SK-N-SH treated with all-trans-retinoic acid at 6 μM for 48 hours (cell line): Measurements from ENCODE around the gene SLC25A28.

Source experiments
- ATAC-seq: fragments of 200-7000 bp; cut with Tn5 transposase; 3 replicates; pipeline ENCODE4 v1.9.1; 2020; ENCODE audit warnings: mild to moderate bottlenecking, moderate library complexity
- ARNTL ChIP-seq: fragments of 450-650 bp; formaldehyde crosslinking; IDR thresholded peaks from 2 replicates; pipeline ENCODE4 v1.5.0; 2020; ENCODE audit warnings: low read depth, mild to moderate bottlenecking, moderate library complexity, borderline replicate concordance
- BACH2 ChIP-seq: fragments of 250-450 bp; sonication (Bioruptor Pico); IDR thresholded peaks from 2 replicates; pipeline ENCODE4 v1.9.0; 2021; ENCODE audit warnings: mild to moderate bottlenecking, borderline replicate concordance
- CSDC2 ChIP-seq: fragments of 250-450 bp; sonication (Bioruptor Pico); IDR thresholded peaks from 2 replicates; pipeline ENCODE4 v1.5.0; 2020; ENCODE audit warnings: mild to moderate bottlenecking, moderate library complexity
- ESRRG ChIP-seq: fragments of 250-450 bp; sonication (Bioruptor Pico); IDR thresholded peaks from 2 replicates; pipeline ENCODE4 v1.6.1; 2021; ENCODE audit warnings: mild to moderate bottlenecking
- GLIS3 ChIP-seq: fragments of 250-450 bp; sonication (Bioruptor Pico); IDR thresholded peaks from 2 replicates; pipeline ENCODE4 v1.5.0; 2020; ENCODE audit warnings: mild to moderate bottlenecking, moderate library complexity
- ISL1 ChIP-seq: fragments of 250-450 bp; sonication (Bioruptor Pico); IDR thresholded peaks from 2 replicates; pipeline ENCODE4 v2.1.2; 2022; ENCODE audit warnings: mild to moderate bottlenecking, moderate library complexity
- OSR1 ChIP-seq: fragments of 250-450 bp; sonication (Bioruptor Pico); IDR thresholded peaks from 2 replicates; pipeline ENCODE4 v1.8.0; 2022; ENCODE audit warnings: moderate library complexity, mild to moderate bottlenecking, inconsistent platforms
- PPARA ChIP-seq: fragments of 250-450 bp; sonication (Bioruptor Pico); IDR thresholded peaks from 2 replicates; pipeline ENCODE4 v1.5.0; 2020; ENCODE audit warnings: mild to moderate bottlenecking, borderline replicate concordance
- RARB ChIP-seq: fragments of 250-450 bp; sonication (Bioruptor Pico); IDR thresholded peaks from 2 replicates; pipeline ENCODE4 v1.8.0; 2021; ENCODE audit warnings: mild to moderate bottlenecking, moderate library complexity
- SNAI2 ChIP-seq: fragments of 250-450 bp; sonication (Bioruptor Pico); IDR thresholded peaks from 2 replicates; pipeline ENCODE4 v1.5.0; 2020; ENCODE audit warnings: mild to moderate bottlenecking, moderate library complexity
- TCF4 ChIP-seq: fragments of 250-450 bp; sonication (Bioruptor Pico); IDR thresholded peaks from 2 replicates; pipeline ENCODE4 v1.8.0; 2021; ENCODE audit warnings: mild to moderate bottlenecking, moderate library complexity, borderline replicate concordance
- ZC3H10 ChIP-seq: fragments of 250-450 bp; sonication (Bioruptor Pico); IDR thresholded peaks from 2 replicates; pipeline ENCODE4 v1.5.1; 2021; ENCODE audit warnings: mild to moderate bottlenecking, moderate library complexity
- ZFP3 ChIP-seq: fragments of 250-450 bp; sonication (Bioruptor Pico); IDR thresholded peaks from 2 replicates; pipeline ENCODE4 v1.5.0; 2020; ENCODE audit warnings: mild to moderate bottlenecking, moderate library complexity
- ZFP30 ChIP-seq: fragments of 450-650 bp; formaldehyde crosslinking; IDR thresholded peaks from 2 replicates; pipeline ENCODE4 v1.5.0; 2022; ENCODE audit warnings: mild to moderate bottlenecking, moderate library complexity
- ZNF565 ChIP-seq: fragments of 450-650 bp; formaldehyde crosslinking; conservative IDR thresholded peaks from 2 replicates; pipeline ENCODE4 v1.5.0; 2020; ENCODE audit warnings: low read depth, mild to moderate bottlenecking, moderate library complexity
- ZNF8 ChIP-seq: fragments of 450-650 bp; formaldehyde crosslinking; IDR thresholded peaks from 2 replicates; pipeline ENCODE4 v1.5.0; 2020; ENCODE audit warnings: mild to moderate bottlenecking, moderate library complexity
- TF ChIP-seq, protein P1 (sequence below): fragments of 250-450 bp; sonication (Bioruptor Pico); IDR thresholded peaks from 2 replicates; pipeline ENCODE4 v1.8.0; 2020; ENCODE audit warnings: mild to moderate bottlenecking, moderate library complexity, borderline replicate concordance
- TF ChIP-seq, protein P2 (sequence below): fragments of 250-450 bp; sonication (Bioruptor Pico); IDR thresholded peaks from 2 replicates; pipeline ENCODE4 v1.5.1; 2020; ENCODE audit warnings: low read depth, mild to moderate bottlenecking, moderate library complexity
- TF ChIP-seq, protein P3 (sequence below): fragments of 250-450 bp; sonication (Bioruptor Pico); IDR thresholded peaks from 2 replicates; pipeline ENCODE4 v1.5.1; 2021; ENCODE audit warnings: mild to moderate bottlenecking, moderate library complexity
- TF ChIP-seq, protein P4 (sequence below): fragments of 250-450 bp; sonication (Bioruptor Pico); IDR thresholded peaks from 2 replicates; pipeline ENCODE4 v1.8.0; 2021; ENCODE audit warnings: low read depth, mild to moderate bottlenecking, moderate library complexity, borderline replicate concordance

SLC25A28 gene

DNA sequence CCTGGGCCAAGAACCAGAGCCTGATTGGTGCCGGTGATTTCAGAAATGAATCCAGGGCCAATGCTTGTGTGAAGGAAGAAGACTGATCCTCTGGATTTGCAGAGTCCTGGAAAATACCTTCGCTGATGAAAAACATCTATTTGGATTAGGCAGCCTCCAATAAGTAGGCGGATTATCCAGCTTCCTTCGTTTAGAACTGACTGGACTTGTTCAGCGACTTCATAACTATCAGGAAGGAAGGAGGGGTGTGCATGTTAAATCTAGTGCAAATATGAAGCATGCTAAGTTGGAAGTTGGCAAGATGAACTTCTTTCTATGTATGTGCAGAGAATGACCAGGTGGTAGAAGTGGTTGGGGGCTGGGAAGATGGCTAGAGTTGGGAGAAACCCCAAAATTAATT, 46.4 kb downstream of the SLC25A28 start:
- ATAC-seq = no peak

DNA sequence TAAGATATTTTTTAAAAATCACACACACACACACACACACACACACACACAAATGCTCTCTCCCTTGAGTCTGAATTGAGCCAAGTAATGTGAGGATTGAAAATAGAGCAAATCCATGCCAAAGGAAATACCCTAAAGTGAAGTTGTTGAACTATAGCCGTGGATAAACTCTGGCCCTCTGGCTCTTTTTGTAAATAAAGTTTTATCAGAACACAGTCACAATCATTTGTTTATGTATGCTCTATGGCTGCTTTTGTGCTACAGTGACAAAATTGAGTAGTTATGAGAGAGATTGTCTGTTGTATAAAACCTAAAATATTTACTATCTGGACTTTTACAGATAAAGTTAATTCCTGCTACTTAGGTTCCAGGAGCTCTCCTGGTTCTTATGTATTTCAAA, 48.4 kb downstream of the SLC25A28 start:
- no peak for ATAC-seq
- TF ChIP-seq BACH2 (no peak), ESRRG (no peak), CSDC2 (no peak), TCF4 (CRISPR knock-in tag) (no peak), PPARA (CRISPR knock-in tag) (no peak), ISL1 (CRISPR knock-in tag) (no peak), ZFP30 (CRISPR knock-in tag) (no peak), ZNF565 (no peak), RARB (CRISPR knock-in tag) (no peak), ZNF8 (CRISPR knock-in tag) (no peak), ZC3H10 (CRISPR knock-in tag) (no peak), GLIS3 (no peak), ZFP3 (CRISPR knock-in tag) (no peak), OSR1 (CRISPR knock-in tag) (no peak)
- TF ChIP-seq, protein P1, sequence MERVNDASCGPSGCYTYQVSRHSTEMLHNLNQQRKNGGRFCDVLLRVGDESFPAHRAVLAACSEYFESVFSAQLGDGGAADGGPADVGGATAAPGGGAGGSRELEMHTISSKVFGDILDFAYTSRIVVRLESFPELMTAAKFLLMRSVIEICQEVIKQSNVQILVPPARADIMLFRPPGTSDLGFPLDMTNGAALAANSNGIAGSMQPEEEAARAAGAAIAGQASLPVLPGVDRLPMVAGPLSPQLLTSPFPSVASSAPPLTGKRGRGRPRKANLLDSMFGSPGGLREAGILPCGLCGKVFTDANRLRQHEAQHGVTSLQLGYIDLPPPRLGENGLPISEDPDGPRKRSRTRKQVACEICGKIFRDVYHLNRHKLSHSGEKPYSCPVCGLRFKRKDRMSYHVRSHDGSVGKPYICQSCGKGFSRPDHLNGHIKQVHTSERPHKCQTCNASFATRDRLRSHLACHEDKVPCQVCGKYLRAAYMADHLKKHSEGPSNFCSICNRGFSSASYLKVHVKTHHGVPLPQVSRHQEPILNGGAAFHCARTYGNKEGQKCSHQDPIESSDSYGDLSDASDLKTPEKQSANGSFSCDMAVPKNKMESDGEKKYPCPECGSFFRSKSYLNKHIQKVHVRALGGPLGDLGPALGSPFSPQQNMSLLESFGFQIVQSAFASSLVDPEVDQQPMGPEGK = no peak
- TF ChIP-seq, protein P2, sequence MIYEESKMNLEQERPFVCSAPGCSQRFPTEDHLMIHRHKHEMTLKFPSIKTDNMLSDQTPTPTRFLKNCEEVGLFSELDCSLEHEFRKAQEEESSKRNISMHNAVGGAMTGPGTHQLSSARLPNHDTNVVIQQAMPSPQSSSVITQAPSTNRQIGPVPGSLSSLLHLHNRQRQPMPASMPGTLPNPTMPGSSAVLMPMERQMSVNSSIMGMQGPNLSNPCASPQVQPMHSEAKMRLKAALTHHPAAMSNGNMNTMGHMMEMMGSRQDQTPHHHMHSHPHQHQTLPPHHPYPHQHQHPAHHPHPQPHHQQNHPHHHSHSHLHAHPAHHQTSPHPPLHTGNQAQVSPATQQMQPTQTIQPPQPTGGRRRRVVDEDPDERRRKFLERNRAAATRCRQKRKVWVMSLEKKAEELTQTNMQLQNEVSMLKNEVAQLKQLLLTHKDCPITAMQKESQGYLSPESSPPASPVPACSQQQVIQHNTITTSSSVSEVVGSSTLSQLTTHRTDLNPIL (CRISPR knock-in tag) = no peak
- TF ChIP-seq, protein P3, sequence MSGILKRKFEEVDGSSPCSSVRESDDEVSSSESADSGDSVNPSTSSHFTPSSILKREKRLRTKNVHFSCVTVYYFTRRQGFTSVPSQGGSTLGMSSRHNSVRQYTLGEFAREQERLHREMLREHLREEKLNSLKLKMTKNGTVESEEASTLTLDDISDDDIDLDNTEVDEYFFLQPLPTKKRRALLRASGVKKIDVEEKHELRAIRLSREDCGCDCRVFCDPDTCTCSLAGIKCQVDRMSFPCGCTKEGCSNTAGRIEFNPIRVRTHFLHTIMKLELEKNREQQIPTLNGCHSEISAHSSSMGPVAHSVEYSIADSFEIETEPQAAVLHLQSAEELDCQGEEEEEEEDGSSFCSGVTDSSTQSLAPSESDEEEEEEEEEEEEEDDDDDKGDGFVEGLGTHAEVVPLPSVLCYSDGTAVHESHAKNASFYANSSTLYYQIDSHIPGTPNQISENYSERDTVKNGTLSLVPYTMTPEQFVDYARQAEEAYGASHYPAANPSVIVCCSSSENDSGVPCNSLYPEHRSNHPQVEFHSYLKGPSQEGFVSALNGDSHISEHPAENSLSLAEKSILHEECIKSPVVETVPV = no peak
- TF ChIP-seq, protein P4, sequence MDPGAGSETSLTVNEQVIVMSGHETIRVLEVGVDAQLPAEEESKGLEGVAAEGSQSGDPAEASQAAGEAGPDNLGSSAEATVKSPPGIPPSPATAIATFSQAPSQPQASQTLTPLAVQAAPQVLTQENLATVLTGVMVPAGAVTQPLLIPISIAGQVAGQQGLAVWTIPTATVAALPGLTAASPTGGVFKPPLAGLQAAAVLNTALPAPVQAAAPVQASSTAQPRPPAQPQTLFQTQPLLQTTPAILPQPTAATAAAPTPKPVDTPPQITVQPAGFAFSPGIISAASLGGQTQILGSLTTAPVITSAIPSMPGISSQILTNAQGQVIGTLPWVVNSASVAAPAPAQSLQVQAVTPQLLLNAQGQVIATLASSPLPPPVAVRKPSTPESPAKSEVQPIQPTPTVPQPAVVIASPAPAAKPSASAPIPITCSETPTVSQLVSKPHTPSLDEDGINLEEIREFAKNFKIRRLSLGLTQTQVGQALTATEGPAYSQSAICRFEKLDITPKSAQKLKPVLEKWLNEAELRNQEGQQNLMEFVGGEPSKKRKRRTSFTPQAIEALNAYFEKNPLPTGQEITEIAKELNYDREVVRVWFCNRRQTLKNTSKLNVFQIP (CRISPR knock-in tag) = no peak

More for the DNA sequence above, 46.4 kb downstream of the SLC25A28 start:
- TF ChIP-seq, protein P4 (CRISPR knock-in tag) = no peak
- TF ChIP-seq, all 23 proteins: peak for 0

DNA sequence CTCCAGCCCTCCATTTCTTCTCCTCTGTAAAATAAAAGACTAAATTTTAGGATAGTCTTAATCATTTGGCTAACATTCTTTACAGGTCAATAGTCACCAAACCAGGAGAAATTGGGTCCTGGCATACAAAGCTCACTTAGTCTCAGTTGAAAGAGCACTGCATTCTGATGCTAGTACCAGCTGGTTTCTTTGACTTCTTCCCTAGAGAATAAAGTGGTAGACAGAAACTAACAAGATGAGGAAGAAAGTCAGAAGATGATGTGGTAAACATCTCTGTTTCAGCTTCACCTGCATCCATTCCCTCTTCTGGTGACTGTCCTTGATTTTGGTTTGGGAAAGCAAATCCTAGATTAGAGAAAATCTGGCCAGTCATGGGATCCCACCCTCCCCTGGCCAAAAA, 50.3 kb downstream of the SLC25A28 start:
- no peak for TF ChIP-seq ZFP3 (CRISPR knock-in tag)
- TF ChIP-seq, protein P3 = no peak
- TF ChIP-seq, protein P1 = no peak
- TF ChIP-seq SNAI2 (CRISPR knock-in tag) = no peak
- no peak for TF ChIP-seq ZC3H10 (CRISPR knock-in tag)
- TF ChIP-seq RARB (CRISPR knock-in tag) = no peak
- TF ChIP-seq PPARA (CRISPR knock-in tag) = no peak
- TF ChIP-seq, protein P4 (CRISPR knock-in tag) = no peak
- no peak for TF ChIP-seq BACH2
- TF ChIP-seq OSR1 (CRISPR knock-in tag) = no peak
- no peak for TF ChIP-seq TCF4 (CRISPR knock-in tag)
- TF ChIP-seq ARNTL (CRISPR knock-in tag) = no peak
- TF ChIP-seq, all 23 proteins: peak for 0
- ATAC-seq = no peak
